ENCODE measurements around the gene MAP2K5. TPM values are rescaled to one million over a fixed set of nuclear protein-coding genes. Genes with fewer than 3 reads are reported as not detected.

MAP2K5 gene
- total and polyA plus RNA-seq, 10 of the 15 experiments (the other 5 are each of a cell fraction or from before 2014, with no cell fraction given): 1.3 to 19.4 (median 9.6) TPM

- TF ChIP-seq ZNF592 (IDR thresholded peaks at IDR 0.05): 0 out of 2 replicates have a peak, but pooled peaks have one; percentile 41
- no peak for TF ChIP-seq ZNF24 (IDR thresholded peaks at IDR 0.05)
- TF ChIP-seq ZBTB33 (IDR thresholded peaks at IDR 0.05): no peak
- no peak for TF ChIP-seq E4F1 (IDR thresholded peaks at IDR 0.05; ENCODE audit: borderline replicate concordance, partially characterized antibody)
- 0 out of 4 replicates have a peak, but pooled peaks of 1 of the 2 experiments have one; percentile 10 for TF ChIP-seq EP300 (IDR thresholded peaks at IDR 0.05; ENCODE audit: borderline replicate concordance in 1 of 2, control insufficient read depth in 1 of 2, low read depth in 2 of 2, low read length in 2 of 2)
- TF ChIP-seq SUPT20H (IDR thresholded peaks at IDR 0.05; ENCODE audit: borderline replicate concordance, control insufficient read depth, low read depth, low read length): no peak
- TF ChIP-seq SMARCA5 (IDR thresholded peaks at IDR 0.05): peak; percentile 70
- no peak for TF ChIP-seq TBL1XR1 (IDR thresholded peaks at IDR 0.05; ENCODE audit: low read depth, low read length)
- TF ChIP-seq POLR2A (IDR thresholded peaks at IDR 0.05; ENCODE audit: low read depth, low read length): peak; percentile 88
- TF ChIP-seq KAT2A (conservative IDR thresholded peaks at IDR 0.05; ENCODE audit: control insufficient read depth, low read depth, low read length): no peak
- peak; percentile 81 for TF ChIP-seq NKRF (conservative IDR thresholded peaks at IDR 0.05)
- peak; percentile 39; the same call in 1 of the 2 replicates for TF ChIP-seq JUND (IDR thresholded peaks at IDR 0.05; ENCODE audit: low read depth, low read length)
- peak in 1 of 2 experiments; percentile 82; a peak in 2 of 3 replicates for TF ChIP-seq EGR1 (IDR thresholded peaks at IDR 0.05; ENCODE audit: borderline replicate concordance in 1 of 2, low read depth in 2 of 2, low read length in 2 of 2)
- TF ChIP-seq PML (IDR thresholded peaks at IDR 0.05; ENCODE audit: low read length): peak; percentile 57; the same call in 1 of the 2 replicates
- TF ChIP-seq HDAC6 (IDR thresholded peaks at IDR 0.05; ENCODE audit: unreplicated experiment): no peak
- TF ChIP-seq RAD21 (IDR thresholded peaks at IDR 0.05; ENCODE audit: insufficient read depth, low read depth, low read length): no peak
- no peak; the same call in 1 of the 2 replicates for TF ChIP-seq RB1 (IDR thresholded peaks at IDR 0.05; ENCODE audit: borderline replicate concordance)
- peak; percentile 77 for TF ChIP-seq POLR2AphosphoS5 (IDR thresholded peaks at IDR 0.05; ENCODE audit: low read length)
Observed at GRCh38 chr15:67521029-67521782, 21.3 kb upstream of the MAP2K5 start, which contains the start of gene C15orf61 (continued).

All from GM12878 (cell line).